SK-N-MC (cell line): ENCODE measurements around the gene CMIP.

Source experiments
- EZH2 ChIP-seq: fragments of 200-600 bp; sonication (generic); IDR thresholded peaks from one replicate; pipeline ENCODE4 v1.6.1; 2017; ENCODE audit warnings: antibody characterized with exemption
- POLR2AphosphoS5 ChIP-seq: IDR thresholded peaks from 2 replicates; pipeline ENCODE4 v1.6.1; 2012; ENCODE audit warnings: mild to moderate bottlenecking, low read depth, low read length, borderline replicate concordance

DNA sequence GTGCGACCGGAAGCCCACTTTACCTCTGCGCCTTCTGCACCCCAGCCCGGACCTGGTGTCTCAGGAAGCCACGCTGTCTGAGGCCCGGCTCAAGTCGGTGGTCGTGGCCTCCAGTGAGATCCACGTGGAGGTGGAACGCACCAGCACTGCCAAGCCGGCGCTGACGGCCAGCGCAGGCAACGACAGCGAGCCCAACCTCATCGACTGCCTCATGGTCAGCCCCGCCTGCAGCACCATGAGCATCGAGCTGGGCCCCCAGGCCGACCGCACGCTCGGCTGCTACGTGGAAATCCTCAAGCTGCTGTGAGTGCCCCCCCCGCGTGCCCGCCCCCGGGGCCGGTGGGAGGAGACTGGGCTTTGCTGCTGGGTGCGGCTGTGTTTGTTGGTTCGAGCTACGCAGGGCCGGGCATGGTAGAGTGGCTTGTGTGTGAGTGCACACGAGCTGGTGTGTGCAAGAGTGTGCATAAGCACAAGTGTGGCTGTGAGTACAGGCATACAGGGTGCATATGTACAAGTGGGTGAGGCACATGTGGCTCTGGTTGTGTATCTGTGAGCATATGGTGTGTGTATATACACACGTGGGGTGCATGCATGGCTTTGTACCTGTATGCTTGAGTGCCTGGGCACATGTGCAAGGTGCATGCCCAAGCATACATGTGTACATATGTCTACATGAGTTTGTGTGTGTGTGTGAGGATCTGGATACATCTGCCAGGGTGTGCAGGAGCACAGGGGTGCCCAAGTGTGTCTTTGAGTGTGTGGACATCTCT is 233.9 kb downstream of the CMIP start:
- TF ChIP-seq POLR2AphosphoS5 (no peak), EZH2 (no peak)
